ENCODE measurements around the gene TTC28.

Gene TTC28

DNA sequence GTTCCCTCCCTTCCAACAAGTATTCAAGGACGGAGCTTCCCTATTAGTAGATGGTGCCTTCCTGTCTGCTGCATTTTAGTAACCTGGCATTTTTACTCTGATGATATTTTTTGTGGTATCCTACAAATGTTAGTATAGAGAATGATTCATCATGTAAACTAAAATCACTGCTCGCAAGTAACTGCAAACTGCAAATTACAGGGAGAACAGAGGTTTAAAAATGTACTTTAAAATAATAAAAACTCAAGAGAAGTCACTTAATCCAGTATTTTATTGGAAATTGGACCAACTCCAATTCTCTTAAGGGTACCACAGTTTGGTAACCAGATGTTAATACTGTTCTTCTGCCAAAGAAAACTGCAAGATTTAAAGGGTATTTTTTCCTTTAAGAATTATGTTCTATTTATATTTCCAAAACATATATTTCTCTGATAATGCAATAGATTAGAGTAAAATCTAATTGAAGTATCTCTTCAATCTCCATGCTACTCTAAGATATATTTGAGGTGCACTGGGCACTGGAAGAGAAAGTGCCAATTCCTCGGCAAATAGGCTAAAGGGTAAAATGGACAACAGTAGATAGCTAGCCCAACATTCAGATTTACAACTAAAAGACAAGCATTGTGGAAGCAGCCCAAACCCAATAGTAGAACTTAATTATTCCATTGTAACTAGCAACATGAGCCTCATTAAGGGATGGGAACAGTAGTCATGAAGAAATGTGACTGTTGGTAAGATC is 298.0 kb downstream of the TTC28 start:
- TF ChIP-seq CTCF (IDR thresholded peaks at IDR 0.05; ENCODE audit: insufficient read depth, low read depth, low read length, missing control alignments), result no peak

GRCh38 chr22:28379951-28380350 is 299.7 kb downstream of the TTC28 start:
- TF ChIP-seq CTCF (IDR thresholded peaks at IDR 0.05; ENCODE audit: insufficient read depth, low read depth, low read length, missing control alignments), result no peak
- no peak overlapping the region for H3K4me3 ChIP-seq (ENCODE audit: low read length)
- DNase-seq (ENCODE audit: low read depth), result no peak

More for the DNA sequence above, 298.0 kb downstream of the TTC28 start:
- no peak for DNase-seq (ENCODE audit: low read depth)
- no peak overlapping the region for H3K4me3 ChIP-seq (ENCODE audit: low read length)

- TF ChIP-seq CTCF (IDR thresholded peaks at IDR 0.05; ENCODE audit: insufficient read depth, low read depth, low read length, missing control alignments), result no peak
- no peak for DNase-seq (ENCODE audit: low read depth)
- H3K4me3 ChIP-seq (ENCODE audit: low read length), result no peak overlapping the region
Measured at GRCh38 chr22:28379075-28379779, 300.4 kb downstream of the TTC28 start.

DNA sequence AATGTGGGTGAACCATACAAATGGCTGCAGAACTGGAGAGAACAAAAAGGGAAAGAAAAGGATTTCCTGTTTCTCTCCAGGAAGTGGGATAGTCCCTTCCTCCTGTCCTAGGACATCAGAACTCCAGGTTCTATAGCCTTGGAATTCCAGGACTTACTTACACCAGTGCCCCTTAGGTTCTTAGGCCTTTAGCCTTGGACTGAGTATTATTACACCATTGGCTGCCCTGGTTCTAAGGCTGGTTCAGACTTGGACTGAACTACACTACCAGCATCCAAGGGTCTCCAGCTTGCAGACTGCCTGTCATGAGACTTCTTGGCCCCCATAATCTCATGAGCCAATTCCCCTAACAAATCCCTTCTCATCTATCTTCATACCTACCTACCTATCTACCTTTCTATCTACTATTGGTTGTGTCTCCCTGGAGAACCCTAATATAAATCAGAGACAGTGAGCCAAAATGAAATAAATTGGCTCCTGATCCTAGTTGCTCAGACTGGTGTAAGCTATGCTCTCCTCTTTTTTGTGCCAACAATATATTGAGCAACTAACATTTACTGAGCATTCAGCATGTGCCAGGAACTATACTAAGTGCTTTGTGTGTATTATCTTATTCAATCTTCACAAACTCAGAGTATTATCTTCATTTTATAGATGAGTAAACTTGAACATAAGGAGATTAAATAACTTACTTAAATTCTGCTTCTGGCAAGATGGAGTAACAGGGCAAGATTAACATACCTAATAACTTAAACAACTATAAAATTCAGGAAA is 303.7 kb downstream of the TTC28 start:
- H3K4me3 ChIP-seq (ENCODE audit: low read length), result no peak overlapping the region
- TF ChIP-seq CTCF (IDR thresholded peaks at IDR 0.05; ENCODE audit: insufficient read depth, low read depth, low read length, missing control alignments), result no peak
- no peak for DNase-seq (ENCODE audit: low read depth)

DNA sequence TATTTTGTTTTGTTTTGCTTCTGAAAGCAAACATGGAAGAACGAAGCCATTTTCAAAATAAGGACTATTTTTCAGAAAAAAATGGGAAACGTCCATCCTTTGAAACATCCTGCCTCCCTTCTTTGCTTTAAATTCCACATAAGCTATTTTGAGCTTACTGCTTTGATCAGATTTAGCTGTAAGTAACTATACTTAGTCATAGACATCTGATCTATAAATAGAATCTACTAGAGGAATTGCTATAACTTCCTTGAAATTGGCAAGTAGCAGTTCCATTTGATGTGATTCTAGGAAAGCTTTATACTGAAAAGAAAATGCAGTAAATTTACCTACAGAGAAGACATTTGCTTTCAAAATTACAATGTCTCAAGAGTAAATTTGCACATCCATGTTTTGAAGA is 305.8 kb downstream of the TTC28 start:
- no peak for TF ChIP-seq CTCF (IDR thresholded peaks at IDR 0.05; ENCODE audit: insufficient read depth, low read depth, low read length, missing control alignments)
- H3K4me3 ChIP-seq (ENCODE audit: low read length), result no peak overlapping the region
- DNase-seq (ENCODE audit: low read depth), result no peak

DNA sequence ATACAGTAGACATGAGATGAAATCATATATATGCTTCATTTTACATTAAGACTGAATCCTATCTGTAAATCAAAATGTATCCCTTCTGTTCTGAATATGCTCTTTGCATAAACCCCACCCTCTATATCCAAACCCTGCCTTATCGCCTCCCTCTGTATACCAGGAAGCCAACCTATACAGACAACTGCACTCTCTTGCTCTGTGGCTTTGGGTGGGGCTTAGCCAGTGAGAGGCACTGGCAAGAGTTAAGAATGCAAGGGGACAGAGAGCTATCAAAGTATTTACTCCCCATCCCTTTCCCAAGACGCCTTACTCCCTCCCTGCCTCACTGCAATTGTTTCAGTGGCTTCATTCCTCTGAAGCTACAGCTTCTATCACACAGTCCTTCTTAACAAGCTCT is 309.8 kb downstream of the TTC28 start:
- no peak overlapping the region for H3K4me3 ChIP-seq (ENCODE audit: low read length)
- TF ChIP-seq CTCF (IDR thresholded peaks at IDR 0.05; ENCODE audit: insufficient read depth, low read depth, low read length, missing control alignments), result no peak
- peak; percentile 7 for DNase-seq (ENCODE audit: low read depth)
